ENCODE measurements around the gene EMSY.

EMSY gene

DNA sequence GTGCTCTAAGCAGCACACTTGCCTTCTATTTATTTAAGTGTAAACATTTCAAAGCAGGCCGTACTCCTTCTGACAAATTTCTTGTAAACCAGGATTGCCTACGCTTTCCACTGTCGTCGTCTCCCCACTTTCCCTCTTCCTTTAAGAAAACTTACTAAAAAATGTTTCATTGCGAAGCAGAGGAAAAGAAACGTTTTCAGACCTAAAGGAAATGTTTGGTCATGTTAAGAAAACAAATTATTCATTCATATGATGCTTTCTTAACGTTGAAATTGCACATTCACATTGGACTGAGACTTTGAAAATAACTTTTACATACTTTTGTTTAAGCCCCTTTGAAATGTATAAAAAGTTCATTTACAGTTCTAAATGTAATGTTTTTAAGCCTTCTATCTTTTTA is 106.0 kb downstream of the EMSY start:
- H3K27ac ChIP-seq = no peak overlapping the region
- no peak for TF ChIP-seq ZFX (IDR thresholded peaks at IDR 0.05)
- TF ChIP-seq, protein P1, sequence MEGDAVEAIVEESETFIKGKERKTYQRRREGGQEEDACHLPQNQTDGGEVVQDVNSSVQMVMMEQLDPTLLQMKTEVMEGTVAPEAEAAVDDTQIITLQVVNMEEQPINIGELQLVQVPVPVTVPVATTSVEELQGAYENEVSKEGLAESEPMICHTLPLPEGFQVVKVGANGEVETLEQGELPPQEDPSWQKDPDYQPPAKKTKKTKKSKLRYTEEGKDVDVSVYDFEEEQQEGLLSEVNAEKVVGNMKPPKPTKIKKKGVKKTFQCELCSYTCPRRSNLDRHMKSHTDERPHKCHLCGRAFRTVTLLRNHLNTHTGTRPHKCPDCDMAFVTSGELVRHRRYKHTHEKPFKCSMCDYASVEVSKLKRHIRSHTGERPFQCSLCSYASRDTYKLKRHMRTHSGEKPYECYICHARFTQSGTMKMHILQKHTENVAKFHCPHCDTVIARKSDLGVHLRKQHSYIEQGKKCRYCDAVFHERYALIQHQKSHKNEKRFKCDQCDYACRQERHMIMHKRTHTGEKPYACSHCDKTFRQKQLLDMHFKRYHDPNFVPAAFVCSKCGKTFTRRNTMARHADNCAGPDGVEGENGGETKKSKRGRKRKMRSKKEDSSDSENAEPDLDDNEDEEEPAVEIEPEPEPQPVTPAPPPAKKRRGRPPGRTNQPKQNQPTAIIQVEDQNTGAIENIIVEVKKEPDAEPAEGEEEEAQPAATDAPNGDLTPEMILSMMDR (conservative IDR thresholded peaks at IDR 0.05) = no peak

DNA sequence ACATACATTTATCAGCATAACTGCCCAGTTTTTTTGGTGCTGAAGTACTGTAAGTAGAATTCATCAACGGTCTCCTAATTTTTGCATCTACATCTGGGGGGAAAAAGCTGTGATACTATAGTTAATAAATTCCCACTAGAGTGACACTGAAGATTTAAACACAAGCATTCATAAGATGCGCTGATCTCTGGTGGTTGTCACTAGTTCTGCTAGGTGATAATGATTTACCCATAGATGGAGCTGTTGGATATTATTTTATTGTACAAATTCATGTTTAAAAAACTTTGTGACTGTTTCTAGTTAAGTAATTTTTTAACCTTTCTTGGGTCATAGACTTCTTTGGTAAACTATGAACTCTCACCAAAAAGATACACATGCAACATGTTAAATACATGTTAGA is 106.6 kb downstream of the EMSY start:
- no peak overlapping the region for H3K27ac ChIP-seq
- no peak for TF ChIP-seq ZFX (IDR thresholded peaks at IDR 0.05)
- TF ChIP-seq, protein P1 (conservative IDR thresholded peaks at IDR 0.05) = peak; percentile 24

DNA sequence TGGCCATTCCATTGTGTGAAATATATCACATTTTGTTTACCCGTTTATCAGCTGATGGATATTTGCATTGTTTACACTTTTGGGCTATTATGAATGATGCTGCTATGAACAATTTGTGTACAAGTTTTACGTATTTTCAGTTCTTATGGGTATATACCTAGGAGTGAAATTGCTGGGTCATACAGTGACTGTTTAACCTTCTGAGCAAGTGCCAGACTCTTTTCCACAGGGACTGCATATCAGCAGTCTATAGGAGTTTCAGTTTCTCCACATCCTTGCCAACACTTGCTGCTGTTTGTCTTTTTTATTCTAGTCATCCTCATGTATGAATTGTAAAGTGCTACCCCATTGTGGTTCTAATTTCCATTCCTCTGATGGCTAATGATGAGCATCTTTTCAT is 108.2 kb downstream of the EMSY start:
- no peak for TF ChIP-seq ZFX (IDR thresholded peaks at IDR 0.05)
- TF ChIP-seq, protein P1 (conservative IDR thresholded peaks at IDR 0.05) = no peak
- H3K27ac ChIP-seq = no peak overlapping the region

DNA sequence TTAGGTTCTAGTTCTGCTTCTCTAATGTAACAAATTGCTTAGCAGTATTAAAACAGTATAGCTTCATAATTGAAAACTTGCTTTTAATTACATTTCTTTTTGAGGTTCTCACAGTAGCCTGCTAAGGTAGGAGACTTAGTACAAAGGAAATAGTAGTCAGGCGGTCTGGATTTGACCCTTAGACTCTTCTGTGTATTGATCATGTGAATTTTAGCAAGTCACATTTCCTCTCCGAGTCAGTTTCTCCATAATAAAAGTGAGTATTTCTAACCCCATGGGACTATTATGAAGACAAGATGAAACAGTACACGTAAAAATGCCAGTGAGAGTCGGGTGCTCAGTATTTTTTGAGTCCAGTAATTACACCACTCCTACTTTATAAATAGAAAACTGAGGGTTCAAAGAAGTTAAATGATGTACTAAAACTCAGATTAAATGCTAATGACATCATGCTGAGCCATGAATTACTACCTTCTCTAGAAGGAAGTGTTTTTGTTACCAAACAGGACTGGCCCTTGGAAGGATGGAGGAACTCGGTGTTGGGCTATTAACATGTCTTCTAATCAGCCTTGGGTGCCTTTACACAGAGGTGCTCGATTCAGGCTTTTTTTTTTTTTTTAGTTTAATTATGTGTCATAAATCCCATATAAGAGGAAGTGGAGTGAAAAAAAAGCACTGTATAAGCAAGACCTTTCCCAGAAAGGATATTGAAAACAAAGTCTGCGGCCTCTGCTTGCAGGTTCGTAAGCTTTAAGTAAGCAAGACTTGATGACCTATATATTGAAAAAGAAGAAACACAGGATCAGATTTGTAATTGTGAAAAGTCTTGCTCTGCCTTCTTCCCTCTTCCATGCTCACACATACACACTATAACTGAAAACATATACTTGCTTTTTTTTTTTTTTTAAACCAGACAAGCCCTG is 109.0 kb downstream of the EMSY start:
- no peak overlapping the region for H3K27ac ChIP-seq
- TF ChIP-seq, protein P1 (conservative IDR thresholded peaks at IDR 0.05) = no peak
- no peak for TF ChIP-seq ZFX (IDR thresholded peaks at IDR 0.05)

DNA sequence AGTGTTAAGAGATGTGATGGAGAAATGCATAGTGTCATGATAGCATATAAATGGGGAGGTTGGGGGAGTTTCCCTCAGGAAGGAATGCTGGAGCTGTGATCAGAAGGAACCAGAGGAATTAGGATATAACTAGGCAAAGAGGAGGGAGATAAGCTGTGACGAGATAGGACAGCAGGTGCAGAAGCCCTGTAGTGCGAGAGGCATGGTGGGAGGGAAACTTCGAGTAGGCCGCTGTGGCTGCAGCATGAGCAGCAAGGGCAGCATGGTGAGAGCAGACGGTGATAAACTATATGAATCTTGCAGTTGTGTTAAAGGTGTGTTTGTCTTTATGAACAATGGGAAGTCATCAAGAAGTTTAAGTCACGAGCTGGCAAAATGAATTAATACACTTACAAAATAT is 109.9 kb downstream of the EMSY start:
- no peak overlapping the region for H3K27ac ChIP-seq
- TF ChIP-seq ZFX (IDR thresholded peaks at IDR 0.05) = no peak
- TF ChIP-seq, protein P1 (conservative IDR thresholded peaks at IDR 0.05) = no peak

DNA sequence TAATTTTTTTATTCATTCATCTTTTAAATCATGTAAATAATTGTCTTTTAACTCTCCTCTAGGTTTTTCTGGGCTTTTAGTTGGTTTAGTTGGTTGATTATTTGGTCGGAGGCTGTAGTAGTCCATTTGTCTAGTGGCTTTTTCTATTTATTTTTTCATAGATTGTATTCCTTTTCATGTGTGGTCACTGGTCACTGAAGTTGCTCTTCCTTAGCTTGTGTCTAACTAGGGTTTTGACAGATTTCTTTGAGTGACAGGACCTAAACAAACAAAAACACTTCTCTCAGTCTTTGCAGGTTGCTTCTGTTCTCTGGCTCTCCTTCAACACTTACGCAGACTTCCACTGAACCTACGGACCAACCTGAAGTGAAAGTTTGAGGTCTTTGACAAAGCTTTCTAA is 112.6 kb downstream of the EMSY start:
- H3K27ac ChIP-seq = no peak overlapping the region
- TF ChIP-seq, protein P1 (conservative IDR thresholded peaks at IDR 0.05) = no peak
- no peak for TF ChIP-seq ZFX (IDR thresholded peaks at IDR 0.05)

DNA sequence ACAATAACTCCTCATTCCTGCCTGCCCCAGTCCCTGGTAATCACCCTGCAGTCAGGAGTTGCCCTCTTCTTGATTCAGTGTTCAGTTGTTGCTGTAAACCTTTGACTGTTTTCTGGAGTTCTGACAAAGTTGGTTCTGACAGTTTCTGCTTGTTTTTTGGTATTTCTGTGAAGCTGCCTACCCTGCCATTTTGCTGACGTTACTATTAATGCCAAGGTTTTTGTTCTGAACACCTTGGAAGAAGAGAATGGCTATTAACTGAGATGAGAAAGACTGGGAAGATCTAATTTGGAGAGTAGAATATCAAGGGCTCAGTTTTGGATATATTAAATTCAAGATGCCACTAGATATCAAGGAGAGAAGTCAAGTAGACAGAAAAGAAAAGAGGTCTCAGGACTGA is 113.7 kb downstream of the EMSY start:
- TF ChIP-seq, protein P1 (conservative IDR thresholded peaks at IDR 0.05) = no peak
- TF ChIP-seq ZFX (IDR thresholded peaks at IDR 0.05) = no peak
- H3K27ac ChIP-seq = no peak overlapping the region
